Activated CD8-positive, alpha-beta memory T cell treated with anti-CD3 and anti-CD28 coated beads for 24 hours (primary cell): ENCODE data around the gene AGBL4.

Experiments used
- DNase-seq: peaks from one replicate; pipeline ENCODE4 v3.0.0-alpha.2; 2020

Gene AGBL4

GRCh38 chr1:48673332-48674105 is 1350.2 kb downstream of the AGBL4 start:
- no peak for DNase-seq

- no peak for DNase-seq
Measured at GRCh38 chr1:48671578-48671977, 1352.2 kb downstream of the AGBL4 start.

- DNase-seq, result no peak
Measured at GRCh38 chr1:48670234-48671020, 1353.3 kb downstream of the AGBL4 start.

- no peak for DNase-seq
Measured at GRCh38 chr1:48668339-48668738, 1355.4 kb downstream of the AGBL4 start.

GRCh38 chr1:48667782-48668181 is 1356.0 kb downstream of the AGBL4 start:
- DNase-seq, result no peak

- no peak for DNase-seq
Measured at GRCh38 chr1:48665708-48666407, 1357.9 kb downstream of the AGBL4 start.

- DNase-seq, result no peak
Measured at GRCh38 chr1:48661726-48662463, 1361.9 kb downstream of the AGBL4 start.

GRCh38 chr1:48659801-48660200 is 1364.0 kb downstream of the AGBL4 start:
- no peak for DNase-seq

- no peak for DNase-seq
Measured at GRCh38 chr1:48657413-48657812, 1366.3 kb downstream of the AGBL4 start.

- DNase-seq, result no peak
Measured at GRCh38 chr1:48654606-48655210, 1369.0 kb downstream of the AGBL4 start.

- DNase-seq, result no peak
Measured at GRCh38 chr1:48652334-48652733, 1371.4 kb downstream of the AGBL4 start.

GRCh38 chr1:48649880-48650279 is 1373.9 kb downstream of the AGBL4 start:
- DNase-seq, result no peak

GRCh38 chr1:48645883-48646282 is 1377.9 kb downstream of the AGBL4 start:
- DNase-seq, result no peak

- DNase-seq, result no peak
Measured at GRCh38 chr1:48644905-48645605, 1378.7 kb downstream of the AGBL4 start.

GRCh38 chr1:48644190-48644900 is 1379.4 kb downstream of the AGBL4 start:
- DNase-seq, result no peak

- DNase-seq, result no peak
Measured at GRCh38 chr1:48643193-48643592, 1380.6 kb downstream of the AGBL4 start.

GRCh38 chr1:48640836-48641492 is 1382.8 kb downstream of the AGBL4 start:
- no peak for DNase-seq

- no peak for DNase-seq
Measured at GRCh38 chr1:48629867-48630266, 1393.9 kb downstream of the AGBL4 start.

GRCh38 chr1:48627486-48627885 is 1396.3 kb downstream of the AGBL4 start:
- DNase-seq, result no peak

GRCh38 chr1:48619539-48619938 is 1404.2 kb downstream of the AGBL4 start:
- DNase-seq, result no peak

- DNase-seq, result no peak
Measured at GRCh38 chr1:48617252-48617651, 1406.5 kb downstream of the AGBL4 start.
